HAP-1 (cell line): Measurements from ENCODE around the gene SEC16A.

ENCODE experiments used
- DNase-seq, 2 experiments: peaks; one replicate each; pipeline ENCODE4 v3.0.0-alpha.2; 2016 to 2020; ENCODE audit warnings: low spot score in 2 of 2
- H3K27me3 ChIP-seq: fragments of 250-450 bp; sonication (Bioruptor Pico); 2 replicates; pipeline ENCODE4 v1.5.1; 2020; ENCODE audit warnings: low read depth, mild to moderate bottlenecking, moderate library complexity
- H3K36me3 ChIP-seq: fragments of 250-450 bp; sonication (Bioruptor Pico); replicated peaks from 2 replicates; pipeline ENCODE4 v1.5.1; 2020; ENCODE audit warnings: mild to moderate bottlenecking
- H3K4me1 ChIP-seq: fragments of 250-450 bp; sonication (Bioruptor Pico); 2 replicates; pipeline ENCODE4 v1.5.1; 2020; ENCODE audit warnings: mild to moderate bottlenecking
- H3K4me3 ChIP-seq: fragments of 250-450 bp; sonication (Bioruptor Pico); 2 replicates; pipeline ENCODE4 v1.5.1; 2020; ENCODE audit warnings: mild to moderate bottlenecking, moderate library complexity
- H3K9me3 ChIP-seq: fragments of 250-450 bp; sonication (Bioruptor Pico); 2 replicates; pipeline ENCODE4 v1.5.1; 2020; ENCODE audit warnings: mild to moderate bottlenecking, moderate library complexity
- in situ Hi-C: fragments of 300-500 bp; cut with MboI; formaldehyde crosslinking; loops from 3 replicates; pipeline ENCODE4 v1.14.3; 2020; ENCODE audit warnings: low sequenced_read_pairs, inconsistent platforms, mixed read lengths

SEC16A gene

DNA sequence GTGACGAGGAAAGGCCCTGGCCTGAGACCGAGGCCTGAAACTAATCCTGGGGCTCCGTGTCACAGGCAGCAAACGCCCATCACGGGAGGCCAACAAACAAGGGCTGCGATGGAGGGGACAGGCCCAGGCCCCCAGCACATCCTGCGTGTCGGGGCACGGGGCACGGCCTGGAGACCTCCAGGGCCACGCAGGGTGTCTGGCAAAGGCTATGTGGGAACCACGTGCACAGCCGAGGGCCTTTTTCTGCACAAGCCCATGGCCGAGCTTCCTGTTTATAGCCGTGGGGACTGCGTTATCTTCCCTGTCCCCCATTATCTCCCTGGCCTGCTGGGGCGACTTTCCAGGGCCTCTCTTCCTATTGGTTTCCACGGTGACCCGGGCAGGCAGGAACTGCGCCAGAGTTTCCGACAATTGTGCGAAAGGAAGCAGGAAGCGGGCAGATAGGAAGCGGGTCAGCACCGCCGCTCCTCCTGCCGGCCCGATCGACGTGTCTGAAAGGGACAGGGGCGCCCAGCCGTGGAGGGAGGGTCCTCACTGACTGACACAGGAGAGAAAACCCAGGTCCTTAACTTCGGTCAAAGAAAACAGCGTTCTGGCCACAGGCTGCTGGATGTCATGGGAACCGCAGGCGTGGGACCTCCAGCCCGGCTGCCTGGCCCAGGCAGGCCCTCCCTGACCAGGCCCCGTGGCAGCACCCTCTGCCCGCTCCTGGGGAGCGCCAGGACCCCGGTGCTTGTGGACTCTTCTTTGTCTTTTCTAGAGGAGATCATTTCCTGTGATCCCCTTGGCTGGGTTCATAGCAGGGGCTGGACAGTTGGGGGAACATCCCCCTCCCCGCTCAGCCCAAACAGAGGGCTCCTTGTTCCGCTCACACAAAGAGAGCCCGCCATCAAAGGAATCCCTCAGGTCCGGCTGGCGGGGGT, 29.1 kb upstream of the SEC16A start:
- H3K36me3 ChIP-seq, result peaks cover 53% of the 10 kb centered on the region
- in situ Hi-C loops, result no loop called here

DNA sequence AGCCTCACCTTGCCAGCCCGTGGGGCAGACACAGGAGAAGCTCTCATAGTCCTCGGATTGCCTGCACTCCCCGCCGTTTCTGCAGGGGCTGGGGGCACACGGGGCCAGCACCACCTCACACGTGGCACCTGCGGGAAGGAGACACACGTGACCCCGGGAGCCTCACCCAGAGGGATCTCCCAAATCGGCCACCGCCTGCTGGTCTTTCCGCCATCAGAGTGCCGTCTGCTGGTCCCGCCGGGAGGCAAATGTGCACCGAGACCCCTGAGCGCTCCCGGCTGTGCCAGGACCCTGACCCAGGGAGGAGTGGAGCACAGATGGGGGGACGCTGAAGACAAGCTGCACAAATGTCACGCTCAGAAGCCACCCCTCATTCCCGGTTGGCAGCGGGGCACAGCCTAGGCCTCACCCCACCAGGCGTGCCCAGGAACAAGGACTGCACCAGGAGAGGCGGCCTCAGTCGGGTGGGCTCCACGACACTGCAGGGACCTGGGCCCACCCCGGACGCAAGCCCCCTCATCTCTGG, 28.4 kb upstream of the SEC16A start:
- in situ Hi-C loops, result no loop called here
- Histone ChIP-seq H3K27me3 (no peaks in the 10 kb centered on the region), H3K4me1 (no peaks in the 10 kb centered on the region), H3K9me3 (no peaks in the 10 kb centered on the region), H3K36me3 (peaks cover 53% of the 10 kb centered on the region), H3K4me3 (no peak overlapping the region)
- DNase-seq, result no peak

More for the DNA sequence above, 29.1 kb upstream of the SEC16A start:
- Histone ChIP-seq H3K27me3 (no peaks in the 10 kb centered on the region), H3K9me3 (no peaks in the 10 kb centered on the region), H3K4me3 (no peak overlapping the region), H3K4me1 (no peaks in the 10 kb centered on the region)
- DNase-seq, result no peak

DNA sequence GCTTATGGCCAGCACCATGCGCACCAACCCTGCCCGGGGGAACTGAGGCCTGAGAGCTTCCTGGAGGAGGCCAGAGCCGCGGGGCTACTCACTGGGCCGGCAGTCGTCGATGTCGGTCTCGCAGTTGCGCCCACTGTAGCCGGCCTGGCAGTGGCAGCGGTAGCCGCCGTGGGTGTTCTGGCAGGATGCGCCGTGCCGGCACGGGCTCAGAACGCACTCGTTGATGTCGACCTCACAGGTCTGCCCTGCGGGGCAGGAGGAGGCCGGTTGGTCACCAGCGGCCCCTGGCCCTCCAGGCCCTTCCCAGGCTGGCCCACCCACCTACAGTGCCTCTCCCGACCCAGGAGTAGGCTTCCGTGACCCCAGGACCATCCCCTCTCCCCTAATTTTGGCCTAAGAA, 27.7 kb upstream of the SEC16A start:
- H3K36me3 ChIP-seq, result peaks cover 54% of the 10 kb centered on the region
- no peaks in the 10 kb centered on the region for H3K4me1 ChIP-seq
- DNase-seq, result no peak
- H3K9me3 ChIP-seq, result no peaks in the 10 kb centered on the region
- no peak overlapping the region for H3K4me3 ChIP-seq
- in situ Hi-C loops, result no loop called here
- H3K27me3 ChIP-seq, result no peaks in the 10 kb centered on the region

DNA sequence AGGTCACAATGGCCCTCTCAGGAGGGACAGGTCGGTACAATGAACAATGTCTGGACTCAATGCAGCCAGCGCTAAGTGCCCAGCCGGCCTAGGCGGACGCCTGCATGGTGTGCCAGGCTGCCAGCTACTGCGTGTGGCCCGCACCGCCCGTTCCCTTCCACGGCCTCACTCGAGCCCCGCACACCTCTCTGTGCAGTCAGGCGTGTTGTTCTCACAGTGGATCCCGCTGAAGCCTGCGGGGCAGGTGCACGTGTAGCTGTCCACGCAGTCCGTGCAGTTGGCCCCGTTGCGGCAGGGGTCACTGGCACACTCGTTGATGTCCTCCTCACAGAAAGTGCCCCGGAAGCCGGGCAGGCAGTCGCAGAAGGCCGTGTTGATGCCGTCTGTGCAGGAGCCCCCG, 26.7 kb upstream of the SEC16A start:
- in situ Hi-C loops, result no loop called here
- no peak for DNase-seq
- H3K27me3 ChIP-seq, result no peaks in the 10 kb centered on the region
- peaks cover 57% of the 10 kb centered on the region for H3K36me3 ChIP-seq
- no peaks in the 10 kb centered on the region for H3K9me3 ChIP-seq
- H3K4me1 ChIP-seq, result no peaks in the 10 kb centered on the region
- H3K4me3 ChIP-seq, result no peak overlapping the region

DNA sequence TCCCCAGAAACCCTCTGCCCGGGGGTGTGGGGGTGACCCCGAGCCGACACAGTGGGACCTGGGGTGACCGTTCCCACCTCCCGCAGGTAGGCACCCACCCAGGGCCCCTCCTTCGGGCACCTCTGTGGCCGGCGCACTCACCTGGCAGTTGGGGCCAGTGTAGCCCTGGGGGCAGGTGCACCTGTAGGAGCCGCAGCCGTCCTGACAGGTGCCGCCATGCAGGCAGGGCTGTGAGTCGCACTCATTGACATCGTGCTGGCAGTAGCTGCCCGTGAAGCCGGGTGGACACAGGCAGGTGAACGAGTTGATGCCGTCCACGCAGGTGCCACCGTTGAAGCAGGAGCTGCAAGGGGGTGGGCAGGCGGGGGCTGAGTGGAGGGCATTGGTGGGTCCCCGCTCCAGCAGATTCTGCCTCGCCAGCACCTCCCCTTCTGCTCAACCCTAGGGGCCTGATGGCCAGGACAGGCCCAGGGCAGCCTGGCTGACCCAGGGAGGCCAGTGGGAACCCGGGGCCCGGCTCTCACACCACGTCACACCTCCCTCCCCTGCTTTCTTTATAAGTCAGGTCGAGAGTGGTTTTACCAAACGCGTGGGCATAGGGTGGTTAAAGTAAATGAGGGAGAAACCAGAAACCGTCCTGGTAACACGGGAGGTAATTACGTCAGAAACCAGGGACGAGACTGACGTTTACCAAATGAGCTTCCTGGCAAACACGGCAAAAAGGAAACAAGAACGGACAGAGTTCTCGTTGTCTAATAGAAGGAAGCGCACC, 26.1 kb upstream of the SEC16A start:
- H3K4me1 ChIP-seq, result no peaks in the 10 kb centered on the region
- H3K9me3 ChIP-seq, result no peaks in the 10 kb centered on the region
- no peak for DNase-seq
- H3K27me3 ChIP-seq, result no peaks in the 10 kb centered on the region
- in situ Hi-C loops, result no loop called here
- no peak overlapping the region for H3K4me3 ChIP-seq
- H3K36me3 ChIP-seq, result peaks cover 58% of the 10 kb centered on the region

DNA sequence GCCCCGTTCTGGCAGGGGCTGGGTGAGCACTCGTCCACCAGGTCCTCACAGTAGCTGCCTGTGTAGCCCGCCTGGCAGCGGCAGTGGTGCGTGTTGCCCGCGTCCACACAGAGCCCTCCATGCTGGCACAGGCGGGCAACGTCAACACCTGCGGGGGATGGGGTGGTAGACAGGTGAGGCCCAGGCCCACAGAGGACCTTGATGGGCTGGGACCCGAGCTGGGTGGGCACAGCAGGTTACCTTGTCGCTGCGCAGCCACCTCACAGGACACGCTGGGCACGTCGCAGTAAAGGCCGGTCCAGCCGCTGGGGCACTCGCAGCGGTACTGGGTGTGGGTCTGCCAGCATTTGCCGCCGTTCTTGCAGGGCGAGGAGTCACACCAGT, 25.1 kb upstream of the SEC16A start:
- in situ Hi-C loops, result no loop called here
- peaks cover 54% of the 10 kb centered on the region for H3K36me3 ChIP-seq

DNA sequence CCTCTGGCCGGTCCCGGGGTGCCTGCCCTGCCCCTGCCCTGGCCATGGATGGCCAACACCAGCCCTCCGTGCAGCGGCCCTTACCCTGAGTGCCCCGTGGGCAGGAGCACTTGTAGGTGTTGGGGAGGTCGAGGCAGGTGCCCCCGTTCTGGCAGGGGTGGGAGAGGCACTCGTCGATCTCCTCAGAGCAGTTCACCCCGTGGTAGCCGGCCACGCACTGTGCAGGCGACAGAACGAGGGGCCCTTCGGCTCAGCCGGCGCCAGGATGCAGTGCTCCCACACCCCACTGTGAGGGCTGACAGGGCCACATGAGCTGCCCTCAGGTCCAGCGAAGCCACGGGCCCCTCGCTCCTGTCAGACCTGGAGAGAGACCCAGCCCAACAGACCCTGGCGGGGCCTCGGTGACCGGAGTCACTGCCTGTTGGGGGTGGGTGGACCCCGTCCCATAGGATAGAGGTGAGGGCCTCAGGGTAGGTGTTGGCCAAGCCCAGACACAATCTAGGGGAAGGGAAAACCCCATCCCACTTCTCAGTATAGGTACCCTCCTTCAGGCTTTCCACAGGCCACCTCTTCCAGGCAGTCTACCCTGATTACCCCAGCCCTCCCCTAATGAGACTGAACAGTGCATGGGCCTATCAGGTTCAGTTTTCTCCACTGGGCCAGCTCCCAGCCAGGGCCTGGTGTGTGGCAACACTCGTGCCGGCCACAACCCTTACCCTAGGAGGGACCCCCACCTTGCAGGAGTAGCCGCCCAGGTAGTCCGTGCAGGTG, 24.6 kb upstream of the SEC16A start:
- no peak for DNase-seq
- no peaks in the 10 kb centered on the region for H3K4me1 ChIP-seq
- H3K27me3 ChIP-seq, result no peaks in the 10 kb centered on the region
- in situ Hi-C loops, result no loop called here
- peaks cover 51% of the 10 kb centered on the region for H3K36me3 ChIP-seq
- no peak overlapping the region for H3K4me3 ChIP-seq
- no peaks in the 10 kb centered on the region for H3K9me3 ChIP-seq

More for the DNA sequence above, 25.1 kb upstream of the SEC16A start:
- no peaks in the 10 kb centered on the region for H3K9me3 ChIP-seq
- H3K27me3 ChIP-seq, result no peaks in the 10 kb centered on the region
- H3K4me1 ChIP-seq, result no peaks in the 10 kb centered on the region
- H3K4me3 ChIP-seq, result no peak overlapping the region
- DNase-seq, result no peak

DNA sequence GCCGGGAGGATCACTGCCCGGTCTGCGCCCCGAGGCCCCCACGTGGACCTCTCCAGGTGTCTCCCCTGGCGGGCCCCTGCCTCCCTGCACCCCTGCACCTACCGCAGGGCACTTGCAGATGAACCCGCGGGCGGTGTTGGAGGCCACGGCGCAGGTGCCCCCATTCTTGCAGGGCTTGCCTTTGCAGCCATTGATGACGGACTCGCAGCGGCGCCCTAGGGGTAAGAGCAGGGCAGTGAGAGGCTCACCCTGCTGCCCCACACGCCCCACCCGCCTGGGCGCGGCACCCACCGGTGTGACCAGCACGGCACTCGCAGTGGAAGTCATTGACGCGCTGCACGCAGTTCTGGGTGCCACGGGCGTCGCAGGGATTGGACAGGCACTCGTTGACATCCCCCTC, 23.6 kb upstream of the SEC16A start:
- H3K27me3 ChIP-seq, result no peaks in the 10 kb centered on the region
- H3K4me1 ChIP-seq, result no peaks in the 10 kb centered on the region
- peaks cover 53% of the 10 kb centered on the region for H3K36me3 ChIP-seq
- in situ Hi-C loops, result no loop called here
- no peaks in the 10 kb centered on the region for H3K9me3 ChIP-seq
- no peak for DNase-seq
- H3K4me3 ChIP-seq, result no peak overlapping the region

DNA sequence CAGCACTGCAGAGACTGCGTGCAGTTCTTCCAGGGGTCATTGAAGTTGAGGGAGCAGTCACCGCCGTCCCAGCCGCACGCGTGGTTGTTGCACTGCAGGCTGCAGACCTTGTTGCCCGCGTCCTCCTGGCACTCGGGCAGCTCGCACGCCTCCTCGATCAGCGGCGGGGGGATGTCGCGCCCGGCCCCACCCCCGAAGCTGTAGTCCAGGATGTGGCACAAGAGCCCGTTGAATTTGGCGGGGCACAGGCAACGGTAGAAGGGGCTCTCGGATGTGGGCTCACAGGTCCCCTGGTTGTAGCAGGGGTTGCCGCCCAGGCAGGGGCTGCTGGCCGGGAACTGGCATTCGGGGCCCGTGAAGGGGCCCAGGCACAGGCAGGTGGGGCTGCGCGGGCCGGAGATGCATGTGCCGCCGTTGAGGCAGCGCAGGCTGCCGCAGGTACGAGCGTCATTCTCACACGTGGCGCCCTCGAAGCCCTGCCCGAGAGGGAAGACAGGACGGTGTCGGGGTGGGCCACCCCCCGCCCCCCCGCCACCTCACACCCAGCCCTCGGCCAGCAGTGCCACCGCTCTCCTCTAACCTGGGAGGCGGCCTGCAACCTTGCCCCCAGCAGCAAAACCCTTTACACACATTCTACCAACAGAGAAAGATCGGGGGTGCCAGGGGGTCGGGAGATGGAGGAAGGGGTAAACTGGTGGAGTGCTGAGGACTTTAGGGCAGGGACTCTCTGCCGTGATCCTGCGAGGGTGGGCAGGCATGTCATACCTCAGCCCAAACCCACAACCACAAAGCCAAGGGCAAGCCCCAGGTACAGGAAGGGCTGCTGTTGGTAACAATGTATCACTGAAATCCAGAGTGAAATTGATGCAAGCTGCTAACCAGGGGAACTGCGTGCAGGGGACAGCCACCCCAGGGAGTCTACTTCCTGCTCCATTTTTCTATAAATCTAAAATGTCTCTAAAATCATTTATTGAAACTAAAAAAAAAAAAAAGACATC, 22.9 kb upstream of the SEC16A start:
- no peak overlapping the region for H3K4me3 ChIP-seq
- no peaks in the 10 kb centered on the region for H3K9me3 ChIP-seq
- DNase-seq, result no peak
- in situ Hi-C loops, result no loop called here
- no peaks in the 10 kb centered on the region for H3K27me3 ChIP-seq
- H3K4me1 ChIP-seq, result no peaks in the 10 kb centered on the region
- peaks cover 53% of the 10 kb centered on the region for H3K36me3 ChIP-seq

DNA sequence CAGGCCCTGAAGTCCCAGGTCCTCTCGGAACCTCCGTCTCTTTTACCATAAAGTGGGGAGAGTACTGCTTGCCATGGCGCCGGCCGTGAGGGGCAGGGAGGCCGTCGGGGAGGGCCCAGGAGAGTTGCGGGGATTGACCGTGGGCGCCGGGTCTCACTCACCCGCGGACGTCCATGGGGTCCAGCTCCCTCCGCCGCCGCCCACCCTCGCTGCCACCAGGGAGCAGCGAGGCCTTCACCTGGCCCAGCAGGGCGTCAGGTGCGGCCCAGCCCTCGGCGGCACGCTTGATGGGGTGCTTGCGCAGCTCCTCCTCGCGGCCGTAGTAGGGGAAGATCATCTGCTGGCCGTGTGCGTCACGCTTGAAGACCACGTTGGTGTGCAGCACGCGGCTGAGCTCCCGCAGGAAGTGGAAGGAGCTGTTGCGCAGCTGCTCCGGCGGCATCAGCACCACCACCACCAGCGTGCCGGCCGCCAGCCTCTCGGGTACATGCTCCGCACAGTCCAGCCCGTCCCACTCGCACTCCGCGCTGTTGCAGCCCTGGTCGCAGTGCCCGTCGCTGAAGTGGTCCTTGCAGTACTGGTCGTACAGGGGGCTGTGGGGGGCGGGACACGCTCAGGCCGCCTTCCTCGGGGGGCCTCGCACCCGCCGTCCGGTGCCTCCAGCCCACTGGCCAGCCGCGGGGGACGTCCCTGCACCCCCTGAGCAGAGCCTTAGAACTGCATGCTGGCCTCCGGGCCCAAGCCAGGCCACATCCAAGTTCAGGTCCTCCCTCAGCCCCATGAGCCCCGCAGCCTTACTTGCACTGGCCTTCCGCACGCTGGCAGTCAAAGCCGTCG, 21.9 kb upstream of the SEC16A start:
- Histone ChIP-seq H3K27me3 (no peaks in the 10 kb centered on the region), H3K9me3 (no peaks in the 10 kb centered on the region), H3K4me3 (no peak overlapping the region), H3K4me1 (no peaks in the 10 kb centered on the region), H3K36me3 (peaks cover 56% of the 10 kb centered on the region)
- in situ Hi-C loops, result no loop called here
- no peak for DNase-seq

DNA sequence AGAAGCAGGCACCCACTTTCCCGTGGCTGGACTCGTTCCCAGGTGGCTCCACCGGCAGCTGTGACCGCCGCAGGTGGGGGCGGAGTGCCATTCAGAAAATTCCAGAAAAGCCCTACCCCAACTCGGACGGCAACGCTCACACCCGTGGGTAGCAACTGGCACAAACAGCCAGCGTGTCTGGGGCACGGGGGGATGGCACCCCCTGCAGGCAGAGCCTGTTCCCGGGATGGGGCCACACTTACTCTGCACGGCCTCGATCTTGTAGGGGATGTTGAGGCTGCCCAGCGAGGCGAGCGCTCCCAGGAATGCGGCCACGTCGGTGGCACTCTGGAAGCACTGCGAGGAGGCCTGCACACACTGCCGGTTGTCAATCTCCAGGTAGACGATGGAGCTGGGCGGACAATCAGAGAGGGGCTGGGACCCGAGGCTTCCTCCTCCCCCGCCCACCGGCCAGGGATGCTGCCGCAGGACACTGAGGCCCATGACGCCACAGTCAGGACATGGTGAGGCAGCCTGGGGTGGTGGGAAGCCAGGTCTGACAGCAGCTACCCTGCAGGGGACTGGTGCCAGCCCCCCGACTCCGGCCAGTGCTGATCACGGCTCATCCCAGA, 20.2 kb upstream of the SEC16A start:
- Histone ChIP-seq H3K27me3 (no peaks in the 10 kb centered on the region), H3K4me3 (no peak overlapping the region), H3K4me1 (no peaks in the 10 kb centered on the region), H3K36me3 (peaks cover 58% of the 10 kb centered on the region), H3K9me3 (no peaks in the 10 kb centered on the region)
- in situ Hi-C loops, result no loop called here
- DNase-seq, result no peak

DNA sequence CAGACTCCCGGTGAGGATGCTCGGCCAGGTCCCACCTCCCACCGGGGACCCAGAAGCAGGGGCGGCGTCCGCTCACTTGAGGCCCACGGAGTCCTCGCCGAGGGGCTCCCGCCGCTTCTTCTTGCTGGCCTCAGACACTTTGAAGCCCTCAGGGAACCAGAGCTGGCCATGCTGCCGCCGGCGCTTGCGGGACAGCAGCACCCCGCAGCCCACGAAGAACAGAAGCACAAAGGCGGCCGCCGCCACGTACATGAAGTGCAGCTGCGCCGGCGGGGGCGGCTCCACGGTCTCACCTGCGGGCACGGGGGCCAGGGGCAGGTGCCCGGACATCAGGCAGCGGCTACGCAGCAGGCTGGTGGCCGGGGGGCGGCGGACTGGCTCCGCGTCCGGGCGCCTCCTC, 19.4 kb upstream of the SEC16A start:
- Histone ChIP-seq H3K4me3 (no peak overlapping the region), H3K9me3 (no peaks in the 10 kb centered on the region), H3K27me3 (no peaks in the 10 kb centered on the region), H3K36me3 (peaks cover 49% of the 10 kb centered on the region), H3K4me1 (no peaks in the 10 kb centered on the region)
- in situ Hi-C loops, result no loop called here
- no peak for DNase-seq
